Heart left ventricle (tissue), 16 donors: ENCODE data around the gene CD8B2. TPM values are rescaled to one million over a fixed set of nuclear protein-coding genes. Genes with fewer than 3 reads are reported as not detected.

Experiments
- ATAC-seq, 4 donors: fragments of 200-7000 bp; cut with Tn5 transposase; one replicate each; pipeline ENCODE4 v1.9.1; 2020 to 2022; ENCODE audit warnings: moderate library complexity in 4 of 4, mild to moderate bottlenecking in 3 of 4, moderate number of reproducible peaks in 1 of 4
- DNase-seq, 5 donors: peaks; one replicate each; pipeline ENCODE4 v3.0.0-alpha.2; 2020
- H3K27ac ChIP-seq, 12 donors: fragments of 200-600 bp; sonication (generic) in 4 of 12; one replicate each; pipeline versions ENCODE4 v1.5.0 to v1.8.0; 2016 to 2022; ENCODE audit warnings: mild to moderate bottlenecking in 2 of 12
- H3K27me3 ChIP-seq, 9 donors: fragments of 200-600 bp; sonication (generic) in 2 of 9; one replicate each; pipeline versions ENCODE4 v1.5.1 to v1.8.0; 2016 to 2022; ENCODE audit warnings: mild to moderate bottlenecking in 3 of 9
- H3K36me3 ChIP-seq, 9 donors: fragments of 200-600 bp; sonication (generic) in 2 of 9; one replicate each; pipeline versions ENCODE4 v1.5.0 to v1.8.0; 2018 to 2022; ENCODE audit warnings: mild to moderate bottlenecking in 2 of 9
- H3K4me1 ChIP-seq, 12 donors: fragments of 200-600 bp; sonication (generic) in 4 of 12; one replicate each; pipeline versions ENCODE4 v1.5.0 to v1.8.0; 2016 to 2022; ENCODE audit warnings: mild to moderate bottlenecking in 3 of 12
- H3K4me3 ChIP-seq, 12 donors: fragments of 200-600 bp; sonication (generic) in 4 of 12; one replicate each; pipeline versions ENCODE4 v1.5.0 to v1.8.0; 2017 to 2022; ENCODE audit warnings: mild to moderate bottlenecking in 9 of 12, moderate library complexity in 4 of 12
- H3K9me3 ChIP-seq, 12 donors: fragments of 200-600 bp; sonication (generic) in 4 of 12; one replicate each; pipeline versions ENCODE4 v1.5.0 to v1.8.0; 2016 to 2022; ENCODE audit warnings: mild to moderate bottlenecking in 1 of 12
- CTCF ChIP-seq, 12 donors: fragments of 200-600 bp; sonication (generic) in 4 of 12; IDR thresholded peaks; one replicate each; pipeline versions ENCODE4 v1.5.0 to v1.8.0; 2018 to 2022; ENCODE audit warnings: antibody characterized with exemption in 12 of 12, mild to moderate bottlenecking in 5 of 12
- POLR2A ChIP-seq, 2 donors: fragments of 450-650 bp; IDR thresholded peaks; one replicate each; pipeline ENCODE4 v1.6.1; 2017; ENCODE audit warnings: antibody characterized with exemption in 2 of 2, mild to moderate bottlenecking in 2 of 2, moderate library complexity in 2 of 2
- WGBS, 4 donors: extraction: QIAGEN DNeasy Blood & Tissue Kit in 2 of 4; methylation state at CpG; one replicate each; pipeline versions ENCODE4 v1.1.5 to v1.1.7; 2013 to 2018; 5-methylcytosine and 5-hydroxymethylcytosine counted together
- intact Hi-C, 10 donors: fragments of 100-400 bp; cut with DNase I; formaldehyde crosslinking; loops; one replicate each; pipeline versions ENCODE4 v1.11.1 to v1.14.2; 2022
- polyA plus RNA-seq, 2 donors: library from polyadenylated mRNA; stranded (reverse); fragments of 200-250 nt; gene quantifications; one replicate each; pipeline ENCODE4 v1.2.3, GENCODE V29; 2013
- total RNA-seq, 9 donors: library from RNA; depleted of rRNA in 2 of 9; stranded (reverse); fragments of >200 nt in 2 of 9; fragmentation: NEBNext Ultra II Directional in 3 of 9; extraction: Animal tissue kit (Norgen Biotek cat#: 25700) in 3 of 9; gene quantifications; one replicate each; pipeline versions ENCODE4 v1.1.0 to v1.2.4, GENCODE V29; 2016 to 2023
- donor health status: ischemic (EF 13 %, LVEDD 7.1; RV severe dilation, severe dysfunction).
- donor health status: healthy with polysubstance abuse.
- donor health status: DM: no; HTN: yes; CAD: no.
- donor health status: DM: no; HTN: no; CAD: no.
- donor health status: ischemic (EF 25% LVEDD 6.9; RV normal size, moderate dysfunction).
- donor health status: ischemic (EF 25% LVEDD 5.7; RV mildly dilated, moderate dysfunction).
- donor health status: healthy.
- donor health status: DM: yes; HTN: yes; CAD: no.
- donor health status: ischemic (EF 35%, LVEDD 5.7; RV mildly dilated, moderate dysfunction).
- donor health status: nonischemic (EF 11% LVEDD 7.7; RV severe dilation, severe dysfunction).
- donor health status: DM: yes; HTN: yes; CAD: no.
- donor health status: PGD.
- donor health status: ischemic (EF 29% LVEDD 5.4; RV normal size, mild dysfunction).
- donor health status: nonischemic (EF 23%, LVEDD 6.1; RV moderate dilation, normal function).

CD8B2 gene
- total and polyA plus RNA-seq, 11 donors, result 0.21 TPM; not detected in 10

GRCh38 chr2:106547164-106547903, 60.2 kb downstream of the CD8B2 start:
- WGBS, 4 donors, result 34 to 49% (median 38%) methylated on average over 14 of the region's 14 CpGs
- Histone ChIP-seq H3K36me3 (no peaks in the 10 kb centered on the region), H3K27me3 (peaks cover 0 to 22% (median 4%) of the 10 kb centered on the region in 9 donors), H3K4me1 (peaks cover 0 to 15% (median 0%) of the 10 kb centered on the region in 12 donors), H3K4me3 (no peak overlapping the region), H3K9me3 (no peaks in the 10 kb centered on the region), H3K27ac (no peak overlapping the region)
- ATAC-seq (peak in 2 of 4 donors; percentile 50 to 63), DNase-seq (peak in 2 of 5 donors; percentile 15 to 38)
- TF ChIP-seq POLR2A (IDR thresholded peaks at IDR 0.05) (no peak), CTCF (IDR thresholded peaks at IDR 0.05) (no peak)
- intact Hi-C loops, result loop anchor here in 1 of 10 donors (10.0 kb wide), 1 partner anchor 283 kb away; no protein-coding TSS in a partner anchor

- no peak for TF ChIP-seq CTCF (IDR thresholded peaks at IDR 0.05)
- TF ChIP-seq POLR2A (IDR thresholded peaks at IDR 0.05), result no peak
- H3K9me3 ChIP-seq, result no peaks in the 10 kb centered on the region
- H3K27me3 ChIP-seq, result peaks cover 0 to 7% (median 0%) of the 10 kb centered on the region in 9 donors
- H3K4me3 ChIP-seq, result no peak overlapping the region
- no peak overlapping the region for H3K27ac ChIP-seq
- 58 to 75% (median 70%) methylated on average over 7 of the region's 7 CpGs for WGBS, 4 donors
- H3K4me1 ChIP-seq, result peaks cover 0 to 8% (median 0%) of the 10 kb centered on the region in 12 donors
- intact Hi-C loops, result no loop called here
- no peak for ATAC-seq
- no peaks in the 10 kb centered on the region for H3K36me3 ChIP-seq
- no peak for DNase-seq
These were observed 64.4 kb downstream of the CD8B2 start for GRCh38 chr2:106551417-106552130.

- ATAC-seq (no peak), DNase-seq (no peak)
- intact Hi-C loops, result no loop called here
- 59 to 67% (median 63%) methylated on average over 6 of the region's 6 CpGs for WGBS, 4 donors
- Histone ChIP-seq H3K36me3 (no peaks in the 10 kb centered on the region), H3K27ac (no peak overlapping the region), H3K27me3 (no peaks in the 10 kb centered on the region), H3K9me3 (no peaks in the 10 kb centered on the region), H3K4me1 (no peaks in the 10 kb centered on the region), H3K4me3 (no peak overlapping the region)
- no peak for TF ChIP-seq CTCF (IDR thresholded peaks at IDR 0.05)
- TF ChIP-seq POLR2A (IDR thresholded peaks at IDR 0.05), result no peak
These were observed 65.8 kb downstream of the CD8B2 start for GRCh38 chr2:106552921-106553320.

- H3K27ac ChIP-seq, result no peak overlapping the region
- TF ChIP-seq POLR2A (IDR thresholded peaks at IDR 0.05) (no peak), CTCF (IDR thresholded peaks at IDR 0.05) (no peak)
- H3K36me3 ChIP-seq, result no peaks in the 10 kb centered on the region
- no peaks in the 10 kb centered on the region for H3K4me1 ChIP-seq
- WGBS, 4 donors, result 71 to 75% (median 73%) methylated on average over 6 of the region's 6 CpGs
- H3K4me3 ChIP-seq, result no peak overlapping the region
- no peaks in the 10 kb centered on the region for H3K9me3 ChIP-seq
- ATAC-seq (no peak), DNase-seq (no peak)
- intact Hi-C loops, result no loop called here
- H3K27me3 ChIP-seq, result no peaks in the 10 kb centered on the region
These were observed 66.2 kb downstream of the CD8B2 start for GRCh38 chr2:106553321-106553720.
